Suprapubic skin (tissue), 4 donors: Measurements from ENCODE around the gene OSBPL2. TPM values are rescaled to one million over a fixed set of nuclear protein-coding genes. Genes with fewer than 3 reads are reported as not detected.
A peak's percentile ranks its signal among the peaks of the same experiment; 100 is the strongest.

ENCODE experiments used
- DNase-seq, 2 donors: peaks; one replicate each; pipeline ENCODE4 v3.0.0-alpha.2; 2019; ENCODE audit warnings: low spot score in 2 of 2
- H3K27ac ChIP-seq: fragments of 200-600 bp; sonication (generic); one replicate; pipeline ENCODE4 v1.5.1; 2019
- H3K27me3 ChIP-seq: fragments of 200-600 bp; sonication (generic); one replicate; pipeline ENCODE4 v1.5.1; 2019
- H3K36me3 ChIP-seq: fragments of 200-600 bp; sonication (generic); one replicate; pipeline ENCODE4 v1.5.1; 2019
- H3K4me1 ChIP-seq: fragments of 200-600 bp; sonication (generic); one replicate; pipeline ENCODE4 v1.5.1; 2019
- H3K4me3 ChIP-seq: fragments of 200-600 bp; sonication (generic); one replicate; pipeline ENCODE4 v1.5.1; 2019; ENCODE audit warnings: mild to moderate bottlenecking
- H3K9me3 ChIP-seq: fragments of 200-600 bp; sonication (generic); one replicate; pipeline ENCODE4 v1.5.1; 2019
- CTCF ChIP-seq, 2 donors: fragments of 200-600 bp in 1 of 2; fragments of 450-650 bp in 1 of 2; sonication (generic) in 1 of 2; IDR thresholded peaks; one replicate each; pipeline ENCODE4 v1.5.1; 2016 to 2019; ENCODE audit warnings: antibody characterized with exemption in 2 of 2, mild to moderate bottlenecking in 1 of 2, moderate library complexity in 1 of 2
- EP300 ChIP-seq: sonication (generic); formaldehyde crosslinking; IDR thresholded peaks from one replicate; pipeline ENCODE4 v1.6.1; 2017; ENCODE audit warnings: antibody characterized with exemption
- POLR2A ChIP-seq, 2 donors: fragments of 450-650 bp; IDR thresholded peaks; one replicate each; pipeline ENCODE4 v1.6.1; 2017; ENCODE audit warnings: antibody characterized with exemption in 2 of 2, mild to moderate bottlenecking in 2 of 2, moderate library complexity in 2 of 2
- POLR2AphosphoS5 ChIP-seq, 3 donors: sonication (generic); formaldehyde crosslinking; IDR thresholded peaks; one replicate each; pipeline ENCODE4 v1.6.1; 2017; ENCODE audit warnings: antibody characterized with exemption in 3 of 3
- WGBS: methylation state at CpG from one replicate; pipeline ENCODE4 v1.1.5; 2018; 5-methylcytosine and 5-hydroxymethylcytosine counted together
- total RNA-seq, 4 donors: library from RNA; depleted of rRNA; stranded (reverse); fragments of >200 nt; gene quantifications; one replicate each; pipeline ENCODE4 v1.1.0, GENCODE V29; 2016

Gene OSBPL2
- total RNA-seq, 4 donors from 2014 or later: 78.1 to 132 (median 84.0) TPM

GRCh38 chr20:62266340-62266739, 28.0 kb downstream of the OSBPL2 start:
- no peak for DNase-seq
- H3K4me3 ChIP-seq: no peak overlapping the region
- H3K36me3 ChIP-seq: peaks cover 56% of the 10 kb centered on the region
- peaks cover 13% of the 10 kb centered on the region for H3K4me1 ChIP-seq
- H3K27me3 ChIP-seq: no peaks in the 10 kb centered on the region
- peak overlapping the region; percentile 43 for H3K27ac ChIP-seq
- WGBS: 93% methylated on average over 10 of the region's 10 CpGs
- H3K9me3 ChIP-seq: no peaks in the 10 kb centered on the region
- TF ChIP-seq POLR2A (IDR thresholded peaks at IDR 0.05): no peak
- TF ChIP-seq CTCF (IDR thresholded peaks at IDR 0.05): no peak
- no peak for TF ChIP-seq POLR2AphosphoS5 (IDR thresholded peaks at IDR 0.05)
- no peak for TF ChIP-seq EP300

GRCh38 chr20:62266851-62267250, 28.5 kb downstream of the OSBPL2 start:
- 69% methylated on average over 13 of the region's 13 CpGs for WGBS
- peaks cover 57% of the 10 kb centered on the region for H3K36me3 ChIP-seq
- H3K27ac ChIP-seq: peak overlapping the region; percentile 43
- no peak overlapping the region for H3K4me3 ChIP-seq
- H3K27me3 ChIP-seq: no peaks in the 10 kb centered on the region
- no peaks in the 10 kb centered on the region for H3K9me3 ChIP-seq
- TF ChIP-seq POLR2AphosphoS5 (IDR thresholded peaks at IDR 0.05): no peak
- TF ChIP-seq POLR2A (IDR thresholded peaks at IDR 0.05): no peak
- no peak for TF ChIP-seq EP300
- TF ChIP-seq CTCF (IDR thresholded peaks at IDR 0.05): no peak
- DNase-seq: no peak
- peaks cover 13% of the 10 kb centered on the region for H3K4me1 ChIP-seq

- WGBS: 46% methylated on average over 10 of the region's 10 CpGs
- TF ChIP-seq EP300 (no peak), POLR2AphosphoS5 (IDR thresholded peaks at IDR 0.05) (no peak), POLR2A (IDR thresholded peaks at IDR 0.05) (no peak), CTCF (IDR thresholded peaks at IDR 0.05) (no peak)
- peaks cover 13% of the 10 kb centered on the region for H3K4me1 ChIP-seq
- no peak for DNase-seq
- no peaks in the 10 kb centered on the region for H3K9me3 ChIP-seq
- no peak overlapping the region for H3K4me3 ChIP-seq
- H3K27me3 ChIP-seq: no peaks in the 10 kb centered on the region
- peak overlapping the region; percentile 43 for H3K27ac ChIP-seq
- peaks cover 57% of the 10 kb centered on the region for H3K36me3 ChIP-seq
These were observed 29.2 kb downstream of the OSBPL2 start for GRCh38 chr20:62267543-62267942.

- H3K9me3 ChIP-seq: no peaks in the 10 kb centered on the region
- DNase-seq: no peak
- TF ChIP-seq CTCF (IDR thresholded peaks at IDR 0.05) (no peak), EP300 (no peak), POLR2AphosphoS5 (IDR thresholded peaks at IDR 0.05) (no peak), POLR2A (IDR thresholded peaks at IDR 0.05) (no peak)
- no peak overlapping the region for H3K27ac ChIP-seq
- no peak overlapping the region for H3K4me3 ChIP-seq
- peaks cover 13% of the 10 kb centered on the region for H3K4me1 ChIP-seq
- H3K27me3 ChIP-seq: no peaks in the 10 kb centered on the region
- H3K36me3 ChIP-seq: peaks cover 57% of the 10 kb centered on the region
- WGBS: 80% methylated on average over 7 of the region's 7 CpGs
These were observed 30.0 kb downstream of the OSBPL2 start for GRCh38 chr20:62268228-62268900.

GRCh38 chr20:62269378-62269777, 31.1 kb downstream of the OSBPL2 start:
- Histone ChIP-seq H3K27ac (no peak overlapping the region), H3K4me3 (no peak overlapping the region), H3K27me3 (no peaks in the 10 kb centered on the region), H3K36me3 (peaks cover 58% of the 10 kb centered on the region), H3K9me3 (no peaks in the 10 kb centered on the region), H3K4me1 (peaks cover 13% of the 10 kb centered on the region)
- no peak for DNase-seq
- TF ChIP-seq POLR2AphosphoS5 (IDR thresholded peaks at IDR 0.05): no peak
- no peak for TF ChIP-seq EP300
- TF ChIP-seq POLR2A (IDR thresholded peaks at IDR 0.05): no peak
- no peak for TF ChIP-seq CTCF (IDR thresholded peaks at IDR 0.05)
- 88% methylated on average over 14 of the region's 14 CpGs for WGBS
